ENCODE results near the gene DCK. TPM values are rescaled to one million over a fixed set of nuclear protein-coding genes. Genes with fewer than 3 reads are reported as not detected.

Gene DCK
- total RNA-seq, 1 experiment from 2014 or later, result 21.0 TPM

DNA sequence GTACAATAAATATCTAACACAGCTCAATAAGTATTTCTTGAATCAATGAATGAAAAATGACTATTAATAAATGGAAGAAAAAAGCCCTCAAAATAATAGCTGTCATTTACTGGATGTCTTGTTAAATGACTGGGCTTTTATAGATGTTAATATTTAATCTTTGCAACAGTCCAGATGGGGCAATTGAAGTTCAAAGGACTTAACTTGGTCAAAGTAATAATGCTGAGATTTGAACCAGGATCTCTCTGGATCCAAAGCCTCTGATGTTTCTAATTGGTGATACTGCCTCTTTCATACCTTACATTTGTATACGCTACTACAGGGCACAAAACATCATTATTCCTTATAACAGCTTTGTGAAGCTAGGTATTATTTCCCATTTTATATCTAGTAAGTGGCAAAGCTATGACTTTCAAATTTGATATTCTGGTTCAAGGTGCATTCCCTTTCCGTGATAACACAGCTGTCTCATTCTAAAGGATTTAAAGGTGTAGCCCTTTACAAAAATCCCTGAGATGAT is 72.6 kb downstream of the DCK start:
- intact Hi-C loops (cut with micrococcal nuclease), result no loop called here
- no peak overlapping the region for H3K27ac ChIP-seq (ENCODE audit: low read length)
- CTCF ChIA-PET, result no interaction called here
- no peaks in the 10 kb centered on the region for H3K36me3 ChIP-seq (ENCODE audit: low read depth, low read length)
- H2AFZ ChIP-seq (ENCODE audit: low read length), result no peak overlapping the region
- POLR2A ChIA-PET (ENCODE audit: unreplicated experiment), result no interaction called here
- DNase-seq, result no peak
- H3K9me3 ChIP-seq (ENCODE audit: low read length), result no peaks in the 10 kb centered on the region
- no peak overlapping the region for H3K4me2 ChIP-seq (ENCODE audit: low read length)
- no peak overlapping the region for H3K4me3 ChIP-seq (ENCODE audit: low read length)
- no peaks in the 10 kb centered on the region for H3F3A ChIP-seq (ENCODE audit: low read length, unreplicated experiment)
- H4K20me1 ChIP-seq (ENCODE audit: low read length), result no peaks in the 10 kb centered on the region
- no peaks in the 10 kb centered on the region for H3K79me2 ChIP-seq (ENCODE audit: low read length)
- H3K9me2 ChIP-seq (replicated peaks; ENCODE audit: low read length), result no peaks in the 10 kb centered on the region
- no peak overlapping the region for H3K9ac ChIP-seq (ENCODE audit: low read length)
- TF ChIP-seq, protein P1, sequence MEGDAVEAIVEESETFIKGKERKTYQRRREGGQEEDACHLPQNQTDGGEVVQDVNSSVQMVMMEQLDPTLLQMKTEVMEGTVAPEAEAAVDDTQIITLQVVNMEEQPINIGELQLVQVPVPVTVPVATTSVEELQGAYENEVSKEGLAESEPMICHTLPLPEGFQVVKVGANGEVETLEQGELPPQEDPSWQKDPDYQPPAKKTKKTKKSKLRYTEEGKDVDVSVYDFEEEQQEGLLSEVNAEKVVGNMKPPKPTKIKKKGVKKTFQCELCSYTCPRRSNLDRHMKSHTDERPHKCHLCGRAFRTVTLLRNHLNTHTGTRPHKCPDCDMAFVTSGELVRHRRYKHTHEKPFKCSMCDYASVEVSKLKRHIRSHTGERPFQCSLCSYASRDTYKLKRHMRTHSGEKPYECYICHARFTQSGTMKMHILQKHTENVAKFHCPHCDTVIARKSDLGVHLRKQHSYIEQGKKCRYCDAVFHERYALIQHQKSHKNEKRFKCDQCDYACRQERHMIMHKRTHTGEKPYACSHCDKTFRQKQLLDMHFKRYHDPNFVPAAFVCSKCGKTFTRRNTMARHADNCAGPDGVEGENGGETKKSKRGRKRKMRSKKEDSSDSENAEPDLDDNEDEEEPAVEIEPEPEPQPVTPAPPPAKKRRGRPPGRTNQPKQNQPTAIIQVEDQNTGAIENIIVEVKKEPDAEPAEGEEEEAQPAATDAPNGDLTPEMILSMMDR (conservative IDR thresholded peaks at IDR 0.05; ENCODE audit: low read depth, low read length), result no peak
- TF ChIP-seq EZH2 (IDR thresholded peaks at IDR 0.05; ENCODE audit: low read length, unreplicated experiment) (no peak), EZH2phosphoT487 (IDR thresholded peaks at IDR 0.05; ENCODE audit: borderline replicate concordance, low read length) (no peak)
- 0 out of 2 replicates have a peak, but pooled peaks cover 6% of the 10 kb centered on the region for H3K27me3 ChIP-seq (ENCODE audit: low read length)
- H3K4me1 ChIP-seq (ENCODE audit: insufficient read depth, low read length), result no peaks in the 10 kb centered on the region
- BruUV-seq (replicated peaks), result no TSS peak
- ATAC-seq, result no peak

DNA sequence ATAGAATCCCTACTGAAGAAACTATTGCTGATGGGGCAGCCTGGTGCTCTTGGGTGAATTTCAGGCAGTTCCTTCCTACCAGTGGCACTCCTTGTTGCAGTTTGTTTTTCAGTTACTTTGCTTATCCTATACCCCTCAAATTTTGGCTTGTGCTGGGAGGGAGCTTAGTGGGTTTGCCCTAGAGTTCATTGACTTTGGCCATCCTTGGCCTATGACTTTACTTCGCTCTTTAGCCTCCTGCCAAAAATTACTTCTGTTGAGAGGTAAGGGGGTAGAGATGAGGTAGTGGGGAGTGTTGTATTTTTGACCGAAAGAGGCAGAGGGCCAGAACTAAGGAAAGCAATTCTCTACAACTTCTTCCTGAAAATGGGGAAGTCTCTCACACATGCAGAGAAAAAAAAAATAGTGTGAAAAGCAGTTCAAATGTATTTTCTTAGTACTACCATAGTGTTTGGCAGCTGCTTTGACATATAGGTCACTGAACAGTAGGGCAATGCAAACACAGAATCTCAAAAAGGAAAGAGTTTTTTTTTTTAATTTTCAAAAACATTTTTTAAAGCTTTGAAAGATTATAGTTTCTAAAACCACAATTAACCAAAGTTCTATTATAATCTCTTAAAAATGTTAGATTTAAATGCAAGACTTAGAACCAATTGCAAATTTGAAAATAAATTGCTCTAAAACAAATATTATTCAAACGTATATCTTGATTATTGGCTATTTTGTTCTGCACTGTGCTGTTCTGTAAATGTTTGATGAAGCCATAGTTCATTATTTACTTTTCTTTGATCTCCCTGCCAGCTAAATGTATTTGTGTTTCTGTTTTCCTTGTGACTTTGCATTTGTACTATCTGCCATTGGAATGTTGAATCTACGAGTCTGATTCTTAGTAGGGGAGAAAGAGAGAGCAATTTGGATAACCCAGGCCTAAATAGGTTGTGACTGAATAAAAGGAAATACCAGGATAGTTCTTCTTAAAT is 73.6 kb downstream of the DCK start:
- peak; percentile 12 for DNase-seq
- no peak for ATAC-seq
- no peak overlapping the region for H3K4me2 ChIP-seq (ENCODE audit: low read length)

More for the DNA sequence above, 73.6 kb downstream of the DCK start:
- ChIA-PET POLR2A (ENCODE audit: unreplicated experiment) (no interaction called here), CTCF (no interaction called here)
- Histone ChIP-seq H3K79me2 (ENCODE audit: low read length) (no peaks in the 10 kb centered on the region), H3F3A (ENCODE audit: low read length, unreplicated experiment) (no peaks in the 10 kb centered on the region), H3K9me2 (replicated peaks; ENCODE audit: low read length) (no peaks in the 10 kb centered on the region), H2AFZ (ENCODE audit: low read length) (no peak overlapping the region), H3K9me3 (ENCODE audit: low read length) (no peaks in the 10 kb centered on the region), H3K4me1 (ENCODE audit: insufficient read depth, low read length) (no peaks in the 10 kb centered on the region), H3K9ac (ENCODE audit: low read length) (no peak overlapping the region), H3K27me3 (ENCODE audit: low read length) (0 out of 2 replicates have a peak, but pooled peaks cover 6% of the 10 kb centered on the region), H4K20me1 (ENCODE audit: low read length) (no peaks in the 10 kb centered on the region), H3K4me3 (ENCODE audit: low read length) (no peak overlapping the region), H3K27ac (ENCODE audit: low read length) (no peak overlapping the region), H3K36me3 (ENCODE audit: low read depth, low read length) (no peaks in the 10 kb centered on the region)
- no peak for TF ChIP-seq EZH2 (IDR thresholded peaks at IDR 0.05; ENCODE audit: low read length, unreplicated experiment)
- TF ChIP-seq EZH2phosphoT487 (IDR thresholded peaks at IDR 0.05; ENCODE audit: borderline replicate concordance, low read length), result no peak
- TF ChIP-seq, protein P1 (conservative IDR thresholded peaks at IDR 0.05; ENCODE audit: low read depth, low read length), result no peak
- BruUV-seq (replicated peaks), result no TSS peak
- intact Hi-C loops (cut with micrococcal nuclease), result no loop called here
